H1 (cell line): ENCODE data around the gene ADAMTSL2. TPM values are rescaled to one million over a fixed set of nuclear protein-coding genes. Genes with fewer than 3 reads are reported as not detected.
A peak's percentile ranks its signal among the peaks of the same experiment; 100 is the strongest.

Experiments
- CTCF ChIA-PET: fragments of 300-600 bp; sonication (Branson Sonifier 250); formaldehyde crosslinking; loops from one replicate; lab custom pipeline; 2021; ENCODE audit not compliant: partially characterized antibody; lab: Charles Lee
- POLR2A ChIA-PET: fragments of 300-600 bp; sonication (Branson Sonifier 250); formaldehyde crosslinking; loops from one replicate; lab custom pipeline; 2021; ENCODE audit warnings: inconsistent platforms; ENCODE audit not compliant: partially characterized antibody; lab: Charles Lee
- DNase-seq, 2 experiments: peaks; one replicate each; pipeline versions ENCODE4 v3.0.0 to v3.0.0-alpha.2; 2010 to 2022; ENCODE audit warnings: low spot score in 2 of 2, low read depth in 1 of 2, mixed read lengths in 1 of 2
- FAIRE-seq: peaks from 2 replicates; lab custom pipeline; 2011; peaks lifted over from hg19 to GRCh38; lab: Jason Lieb, UNC
- H2AFZ ChIP-seq: 2 replicates; pipeline ENCODE4 v1.8.1; 2012; ENCODE audit warnings: low read length, inconsistent platforms
- H2AK5ac ChIP-seq: 2 replicates; pipeline ENCODE4 v1.6.1; 2013; ENCODE audit warnings: low read depth, low read length
- H2BK120ac ChIP-seq: replicated peaks from 2 replicates; pipeline ENCODE3; 2013; ENCODE audit warnings: low read depth, low read length, inconsistent platforms
- H2BK12ac ChIP-seq: 2 replicates; pipeline ENCODE4 v1.6.1; 2013; ENCODE audit warnings: low read depth, low read length
- H2BK15ac ChIP-seq: 2 replicates; pipeline ENCODE4 v1.6.1; 2013; ENCODE audit warnings: low read length
- H2BK20ac ChIP-seq: 2 replicates; pipeline ENCODE4 v1.6.1; 2013; ENCODE audit warnings: low read length
- H2BK5ac ChIP-seq: 2 replicates; pipeline ENCODE4 v1.6.1; 2013; ENCODE audit warnings: low read depth, low read length
- H3K14ac ChIP-seq: 2 replicates; pipeline ENCODE4 v1.6.1; 2013; ENCODE audit warnings: inconsistent platforms; ENCODE audit not compliant: insufficient read length
- H3K18ac ChIP-seq: 2 replicates; pipeline ENCODE4 v1.6.1; 2013; ENCODE audit warnings: low read length; ENCODE audit errors: extremely low read depth
- H3K23ac ChIP-seq: 2 replicates; pipeline ENCODE4 v1.6.1; 2013; ENCODE audit warnings: inconsistent platforms; ENCODE audit not compliant: insufficient read length
- H3K23me2 ChIP-seq: 2 replicates; pipeline ENCODE4 v1.6.1; 2013; ENCODE audit warnings: low read depth, low read length
- H3K27ac ChIP-seq: 2 replicates; pipeline ENCODE4 v1.6.1; 2011; ENCODE audit warnings: low read depth, low read length, inconsistent platforms
- H3K27me3 ChIP-seq, 4 experiments: replicated peaks in 1 of 4; 1 replicate in 1 of 4; 2 replicates in 3 of 4; pipeline versions ENCODE4 v1.6.1 to v1.8.1; 2011 to 2013; ENCODE audit warnings: low read length in 3 of 4, mild to moderate bottlenecking in 3 of 4, inconsistent platforms in 2 of 4, mixed read lengths in 2 of 4, moderate library complexity in 1 of 4; ENCODE audit not compliant: control insufficient read depth in 3 of 4, insufficient read depth in 3 of 4; ENCODE audit errors: extremely low read depth in 1 of 4
- H3K36me3 ChIP-seq, 4 experiments: 2 replicates each; pipeline versions ENCODE4 v1.6.1 to v1.8.1; 2011 to 2013; ENCODE audit warnings: mild to moderate bottlenecking in 4 of 4, low read length in 3 of 4, moderate library complexity in 2 of 4, control low read depth in 1 of 4, inconsistent platforms in 1 of 4; ENCODE audit not compliant: insufficient read depth in 4 of 4, control insufficient read depth in 2 of 4
- H3K4ac ChIP-seq: replicated peaks from 2 replicates; pipeline ENCODE3; 2013; ENCODE audit warnings: low read length, low read depth, mixed read lengths, inconsistent platforms; ENCODE audit not compliant: insufficient read length
- H3K4me1 ChIP-seq, 4 experiments: replicated peaks in 1 of 4; 1 replicate in 1 of 4; 2 replicates in 3 of 4; pipeline versions ENCODE4 v1.6.1 to v1.8.1; 2011 to 2013; ENCODE audit warnings: low read length in 3 of 4, inconsistent platforms in 2 of 4, mixed read lengths in 1 of 4; ENCODE audit not compliant: insufficient read depth in 4 of 4, control insufficient read depth in 3 of 4
- H3K4me2 ChIP-seq, 2 experiments: 2 replicates each; pipeline versions ENCODE4 v1.6.1 to v1.8.1; 2011 to 2013; ENCODE audit warnings: low read depth in 2 of 2, low read length in 2 of 2, control low read depth in 1 of 2, inconsistent platforms in 1 of 2, mild to moderate bottlenecking in 1 of 2; ENCODE audit not compliant: insufficient read depth in 1 of 2
- H3K4me3 ChIP-seq, 4 experiments: fragments of 200-600, 300-600 bp in 1 of 4; sonication (generic), shearing (Covaris generic), sonication (Bioruptor Twin) in 1 of 4; 2 replicates each; pipeline versions ENCODE4 v1.5.1 to v1.8.1; 2011 to 2016; ENCODE audit warnings: low read length in 4 of 4, low read depth in 3 of 4, control low read depth in 2 of 4, inconsistent platforms in 2 of 4, mild to moderate bottlenecking in 2 of 4, mixed read lengths in 1 of 4, moderate library complexity in 1 of 4; ENCODE audit not compliant: insufficient read depth in 2 of 4; ENCODE audit errors: extremely low read depth in 1 of 4
- H3K56ac ChIP-seq: replicated peaks from 2 replicates; pipeline ENCODE3; 2013; ENCODE audit warnings: low read depth, mild to moderate bottlenecking, mixed read lengths, low read length, inconsistent platforms; ENCODE audit not compliant: insufficient read length
- H3K79me1 ChIP-seq: 2 replicates; pipeline ENCODE4 v1.6.1; 2013; ENCODE audit warnings: low read depth, low read length, control low read depth
- H3K79me2 ChIP-seq, 2 experiments: 2 replicates each; pipeline versions ENCODE4 v1.6.1 to v1.8.1; 2012 to 2013; ENCODE audit warnings: low read length in 2 of 2, mild to moderate bottlenecking in 2 of 2, inconsistent platforms in 1 of 2; ENCODE audit not compliant: insufficient read depth in 2 of 2, control insufficient read depth in 1 of 2
- H3K9ac ChIP-seq, 4 experiments: replicated peaks in 1 of 4; 1 replicate in 1 of 4; 2 replicates in 3 of 4; pipeline versions ENCODE4 v1.6.1 to v1.8.1; 2011 to 2013; ENCODE audit warnings: low read depth in 3 of 4, low read length in 3 of 4, control low read depth in 2 of 4, mild to moderate bottlenecking in 2 of 4, moderate library complexity in 2 of 4, inconsistent platforms in 1 of 4; ENCODE audit errors: extremely low read depth in 1 of 4
- H3K9me3 ChIP-seq, 2 experiments: 2 replicates each; pipeline versions ENCODE4 v1.6.1 to v1.8.1; 2012 to 2013; ENCODE audit warnings: mild to moderate bottlenecking in 2 of 2, moderate library complexity in 2 of 2, control low read depth in 1 of 2, inconsistent platforms in 1 of 2, low read depth in 1 of 2, low read length in 1 of 2, mixed read lengths in 1 of 2; ENCODE audit not compliant: insufficient read depth in 2 of 2
- H4K20me1 ChIP-seq, 2 experiments: replicated peaks in 1 of 2; 2 replicates each; pipeline versions ENCODE3 to v1.8.1; 2011 to 2013; ENCODE audit warnings: inconsistent platforms in 2 of 2, low read length in 2 of 2, mild to moderate bottlenecking in 1 of 2; ENCODE audit not compliant: insufficient read depth in 2 of 2, control insufficient read depth in 1 of 2
- H4K5ac ChIP-seq: 2 replicates; pipeline ENCODE4 v1.6.1; 2013; ENCODE audit warnings: low read length, low read depth, mixed read lengths, inconsistent platforms; ENCODE audit not compliant: insufficient read length
- H4K8ac ChIP-seq: 2 replicates; pipeline ENCODE4 v1.8.0; 2013; ENCODE audit warnings: mild to moderate bottlenecking, moderate library complexity, low read length, inconsistent platforms; ENCODE audit not compliant: insufficient read depth; ENCODE audit errors: extremely low read depth
- H4K91ac ChIP-seq: replicated peaks from 2 replicates; pipeline ENCODE3; 2013; ENCODE audit warnings: low read length, mixed read lengths, inconsistent platforms; ENCODE audit not compliant: insufficient read length
- BRCA1 ChIP-seq: IDR thresholded peaks from 2 replicates; pipeline ENCODE4 v1.6.1; 2012; ENCODE audit warnings: low read depth, low read length, improper control_type of control experiment
- CEBPB ChIP-seq: IDR thresholded peaks from 2 replicates; pipeline ENCODE4 v1.6.1; 2012; ENCODE audit warnings: low read depth, low read length
- CHD2 ChIP-seq: IDR thresholded peaks from 2 replicates; pipeline ENCODE4 v1.6.1; 2012; ENCODE audit warnings: low read length, improper control_type of control experiment
- JUND ChIP-seq: IDR thresholded peaks from 2 replicates; pipeline ENCODE4 v1.6.1; 2011; ENCODE audit warnings: mild to moderate bottlenecking, improper control_type of control experiment, low read length
- PHF8 ChIP-seq: fragments of 200-600 bp; sonication (generic); conservative IDR thresholded peaks from 2 replicates; pipeline ENCODE4 v1.7.1; 2012; ENCODE audit warnings: low read depth, mild to moderate bottlenecking, inconsistent platforms, low read length, moderate library complexity
- RXRA ChIP-seq: IDR thresholded peaks from 2 replicates; pipeline ENCODE4 v1.6.1; 2011; ENCODE audit warnings: low read depth, mild to moderate bottlenecking, low read length, moderate library complexity; ENCODE audit not compliant: insufficient read depth
- TAF1 ChIP-seq: IDR thresholded peaks from 2 replicates; pipeline ENCODE4 v1.6.1; 2011; ENCODE audit warnings: mild to moderate bottlenecking, low read depth, low read length
- TAF7 ChIP-seq: optimal IDR thresholded peaks from 2 replicates; pipeline ENCODE3; 2011; ENCODE audit warnings: low read depth, mild to moderate bottlenecking, inconsistent platforms, low read length, moderate library complexity, borderline replicate concordance
- WGBS, 2 experiments: shearing (Covaris generic) in 1 of 2; methylation state at CpG; one replicate each; pipeline versions ENCODE4 v1.1.6 to v1.1.7; 2013 to 2015; ENCODE audit warnings: low lambda C conversion rate in 2 of 2, mixed read lengths in 2 of 2, inconsistent platforms in 1 of 2, low coverage in 1 of 2, missing lambda C conversion rate in 1 of 2; ENCODE audit not compliant: insufficient replicate concordance in 2 of 2, insufficient coverage in 1 of 2, insufficient read length in 1 of 2; ENCODE audit errors: extremely low coverage in 1 of 2, missing lambda C conversion rate in 1 of 2; 5-methylcytosine and 5-hydroxymethylcytosine counted together
- polyA plus RNA-seq, 7 experiments: library from polyadenylated mRNA; depleted of rRNA in 3 of 7; stranded (reverse) in 5 of 7; unstranded in 2 of 7; fragments of >200 nt in 5 of 7; fragments of 200-250 nt in 2 of 7; gene quantifications; 1 replicate in 5 of 7; 2 replicates in 1 of 7; 4 replicates in 1 of 7; pipeline versions ENCODE4 v1.2.1 to v1.2.3, GENCODE V29; 2011 to 2013; ENCODE audit warnings: missing spikeins in 2 of 7, mixed read lengths in 2 of 7
- total RNA-seq: library from RNA; stranded (reverse); fragmentation: NEBNext Ultra II Directional; extraction: Animal tissue kit (Norgen Biotek cat#: 25700); gene quantifications from 2 replicates; pipeline ENCODE4 v1.2.1, GENCODE V29; 2021
- TF ChIP-seq, protein P1 (sequence below): IDR thresholded peaks from 2 replicates; pipeline ENCODE4 v1.6.1; 2012; ENCODE audit warnings: low read length, inconsistent platforms
- TF ChIP-seq, protein P2 (sequence below), 3 experiments: IDR thresholded peaks; 1 replicate in 2 of 3; 2 replicates in 1 of 3; pipeline versions ENCODE4 v1.5.1 to v1.6.1; 2011; ENCODE audit warnings: low read length in 3 of 3, mild to moderate bottlenecking in 3 of 3, inconsistent platforms in 2 of 3, low read depth in 1 of 3, moderate library complexity in 1 of 3; ENCODE audit not compliant: insufficient read depth in 1 of 3; ENCODE audit errors: control extremely low read depth in 1 of 3

The ADAMTSL2 gene
- total and polyA plus RNA-seq, 2 of the 8 experiments (the other 6 are each of a cell fraction or from before 2014, with no cell fraction given): 0.74 to 0.76 TPM

DNA sequence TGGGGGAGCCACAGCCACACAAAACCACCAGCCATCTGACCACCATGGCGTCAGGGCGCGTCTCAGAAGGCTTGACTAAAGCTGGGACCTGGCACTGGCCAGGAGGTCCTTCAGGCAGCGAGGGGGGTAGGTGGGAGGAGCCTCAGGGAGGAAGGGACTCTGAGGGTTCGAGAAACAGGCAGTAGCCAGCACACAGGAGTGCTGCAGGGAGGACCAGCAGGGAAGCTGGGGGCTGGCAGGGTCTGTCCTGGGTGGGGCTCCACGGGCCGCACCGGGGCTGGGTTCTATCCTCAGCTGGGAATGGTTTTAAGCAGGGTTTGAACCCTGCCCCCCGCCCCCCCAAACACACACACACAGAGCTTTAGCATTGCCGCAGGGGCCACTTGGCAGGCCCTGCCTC lies 67.2 kb downstream of the ADAMTSL2 start:
- no peak overlapping the region for H2BK15ac ChIP-seq
- H3K4ac ChIP-seq: no peak overlapping the region
- no peak overlapping the region for H2BK12ac ChIP-seq
- no peak overlapping the region for H3K9ac ChIP-seq
- H2BK5ac ChIP-seq: no peak overlapping the region
- no peak overlapping the region for H3K14ac ChIP-seq
- H3K18ac ChIP-seq: no peak overlapping the region
- DNase-seq: no peak
- no peak overlapping the region for H3K56ac ChIP-seq
- no peak overlapping the region for H3K27ac ChIP-seq
- CTCF ChIA-PET: interaction anchor here (0.6 to 6.7 kb wide), 15 partner anchors 10 to 181 kb away, joined by 3 to 79 read pairs (median 5); partner anchors contain the start of gene ADAMTSL2
- H3K27me3 ChIP-seq: no peaks in the 10 kb centered on the region; a peak in 1 of 7 replicates
- H3K4me3 ChIP-seq: no peak overlapping the region
- POLR2A ChIA-PET: no interaction called here
- peaks cover 8 to 12% of the 10 kb centered on the region in 2 experiments for H3K9me3 ChIP-seq
- H4K8ac ChIP-seq: peak overlapping the region; percentile 87; the same call in 1 of the 2 replicates
- peaks cover 3% of the 10 kb centered on the region for H3K79me1 ChIP-seq
- no peak overlapping the region for H4K91ac ChIP-seq
- H3K79me2 ChIP-seq: no peaks in the 10 kb centered on the region
- H3K23me2 ChIP-seq: peaks cover 4% of the 10 kb centered on the region; the same call in 1 of the 2 replicates
- H3K4me2 ChIP-seq: no peak overlapping the region
- no peak overlapping the region for H2AK5ac ChIP-seq
- H3K4me1 ChIP-seq: peaks cover 0 to 4% (median 2%) of the 10 kb centered on the region in 4 experiments; a peak in 3 of 7 replicates
- no peak for FAIRE-seq
- H3K36me3 ChIP-seq: peaks cover 0 to 3% (median 0%) of the 10 kb centered on the region in 4 experiments; a peak in 1 of 8 replicates
- H2BK20ac ChIP-seq: no peak overlapping the region
- H2AFZ ChIP-seq: no peak overlapping the region
- H3K23ac ChIP-seq: no peak overlapping the region
- H4K5ac ChIP-seq: no peak overlapping the region
- 97% methylated on average over 6 of the region's 10 CpGs; no CpG with 5 or more reads in 1 of the 2 experiments for WGBS, 2 experiments
- H2BK120ac ChIP-seq: no peak overlapping the region
- H4K20me1 ChIP-seq: peaks cover 0 to 8% of the 10 kb centered on the region in 2 experiments
- TF ChIP-seq CHD2 (no peak), JUND (no peak), TAF1 (no peak), CEBPB (no peak), RXRA (no peak), BRCA1 (no peak), PHF8 (no peak), TAF7 (no peak)
- TF ChIP-seq, protein P1, sequence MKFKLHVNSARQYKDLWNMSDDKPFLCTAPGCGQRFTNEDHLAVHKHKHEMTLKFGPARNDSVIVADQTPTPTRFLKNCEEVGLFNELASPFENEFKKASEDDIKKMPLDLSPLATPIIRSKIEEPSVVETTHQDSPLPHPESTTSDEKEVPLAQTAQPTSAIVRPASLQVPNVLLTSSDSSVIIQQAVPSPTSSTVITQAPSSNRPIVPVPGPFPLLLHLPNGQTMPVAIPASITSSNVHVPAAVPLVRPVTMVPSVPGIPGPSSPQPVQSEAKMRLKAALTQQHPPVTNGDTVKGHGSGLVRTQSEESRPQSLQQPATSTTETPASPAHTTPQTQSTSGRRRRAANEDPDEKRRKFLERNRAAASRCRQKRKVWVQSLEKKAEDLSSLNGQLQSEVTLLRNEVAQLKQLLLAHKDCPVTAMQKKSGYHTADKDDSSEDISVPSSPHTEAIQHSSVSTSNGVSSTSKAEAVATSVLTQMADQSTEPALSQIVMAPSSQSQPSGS: no peak
- TF ChIP-seq, protein P2, sequence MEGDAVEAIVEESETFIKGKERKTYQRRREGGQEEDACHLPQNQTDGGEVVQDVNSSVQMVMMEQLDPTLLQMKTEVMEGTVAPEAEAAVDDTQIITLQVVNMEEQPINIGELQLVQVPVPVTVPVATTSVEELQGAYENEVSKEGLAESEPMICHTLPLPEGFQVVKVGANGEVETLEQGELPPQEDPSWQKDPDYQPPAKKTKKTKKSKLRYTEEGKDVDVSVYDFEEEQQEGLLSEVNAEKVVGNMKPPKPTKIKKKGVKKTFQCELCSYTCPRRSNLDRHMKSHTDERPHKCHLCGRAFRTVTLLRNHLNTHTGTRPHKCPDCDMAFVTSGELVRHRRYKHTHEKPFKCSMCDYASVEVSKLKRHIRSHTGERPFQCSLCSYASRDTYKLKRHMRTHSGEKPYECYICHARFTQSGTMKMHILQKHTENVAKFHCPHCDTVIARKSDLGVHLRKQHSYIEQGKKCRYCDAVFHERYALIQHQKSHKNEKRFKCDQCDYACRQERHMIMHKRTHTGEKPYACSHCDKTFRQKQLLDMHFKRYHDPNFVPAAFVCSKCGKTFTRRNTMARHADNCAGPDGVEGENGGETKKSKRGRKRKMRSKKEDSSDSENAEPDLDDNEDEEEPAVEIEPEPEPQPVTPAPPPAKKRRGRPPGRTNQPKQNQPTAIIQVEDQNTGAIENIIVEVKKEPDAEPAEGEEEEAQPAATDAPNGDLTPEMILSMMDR (IDR thresholded peaks at IDR 0.05; ENCODE audit: control extremely low read depth in 1 of 3, insufficient read depth in 1 of 3, low read depth in 1 of 3, low read length in 3 of 3): no peak
